OCI-LY1 (cell line): ENCODE data around the gene TCEA3.

Experiments used
- H2AFZ ChIP-seq: fragments of 200-600 bp; sonication (generic), shearing (Covaris generic); 2 replicates; pipeline ENCODE4 v1.6.0; 2014; ENCODE audit warnings: antibody characterized with exemption, mild to moderate bottlenecking, low read length
- H3F3A ChIP-seq: fragments of 200-600 bp; sonication (generic), shearing (Covaris generic); 2 replicates; pipeline ENCODE4 v1.6.0; 2014; ENCODE audit warnings: mild to moderate bottlenecking, antibody characterized with exemption, low read length, moderate library complexity; ENCODE audit not compliant: insufficient read depth
- H3K27ac ChIP-seq: fragments of 200-600 bp; sonication (generic); 2 replicates; pipeline ENCODE4 v1.5.1; 2014; ENCODE audit warnings: low read length, mixed run types, mild to moderate bottlenecking, low read depth; ENCODE audit not compliant: poor library complexity, severe bottlenecking
- H3K27me3 ChIP-seq: fragments of 200-600 bp; sonication (generic); 2 replicates; pipeline ENCODE4 v1.6.0; 2014; ENCODE audit warnings: antibody characterized with exemption, mild to moderate bottlenecking, low read length, moderate library complexity; ENCODE audit not compliant: insufficient read depth
- H3K36me3 ChIP-seq: fragments of 200-600 bp; sonication (generic); 2 replicates; pipeline ENCODE4 v1.6.1; 2014; ENCODE audit warnings: mild to moderate bottlenecking, antibody characterized with exemption, low read length, moderate library complexity, mixed read lengths; ENCODE audit not compliant: insufficient read depth
- H3K4me1 ChIP-seq: fragments of 200-600 bp; sonication (generic); 2 replicates; pipeline ENCODE4 v1.5.1; 2014; ENCODE audit warnings: mild to moderate bottlenecking, low read length, moderate library complexity; ENCODE audit not compliant: insufficient read depth, severe bottlenecking
- H3K4me2 ChIP-seq: fragments of 200-600 bp; sonication (generic), shearing (Covaris generic); 2 replicates; pipeline ENCODE4 v1.6.1; 2014; ENCODE audit warnings: low read length
- H3K4me3 ChIP-seq: fragments of 200-600 bp; sonication (generic); 2 replicates; pipeline ENCODE4 v1.5.1; 2014; ENCODE audit warnings: low read length, low read depth, mild to moderate bottlenecking, mixed read lengths; ENCODE audit not compliant: poor library complexity, severe bottlenecking
- H3K79me2 ChIP-seq: fragments of 200-600 bp; shearing (Covaris generic); 2 replicates; pipeline ENCODE4 v1.6.1; 2016; ENCODE audit warnings: mixed run types, low read length, mixed read lengths; ENCODE audit not compliant: insufficient read depth
- H3K9ac ChIP-seq: fragments of 200-600 bp; sonication (generic), shearing (Covaris generic); 2 replicates; pipeline ENCODE4 v1.6.1; 2014; ENCODE audit warnings: mild to moderate bottlenecking, low read length, mixed read lengths
- H3K9me2 ChIP-seq: fragments of 200-600 bp; sonication (generic), shearing (Covaris generic); 2 replicates; pipeline ENCODE4 v1.6.1; 2014; ENCODE audit warnings: low read depth, mild to moderate bottlenecking, low read length, mixed read lengths
- H3K9me3 ChIP-seq: fragments of 200-600 bp; shearing (Covaris generic); 2 replicates; pipeline ENCODE4 v1.6.1; 2014; ENCODE audit warnings: low read length, mixed read lengths
- H4K20me1 ChIP-seq: fragments of 200-600 bp; sonication (generic), shearing (Covaris generic); 2 replicates; pipeline ENCODE4 v1.6.0; 2016; ENCODE audit warnings: mild to moderate bottlenecking, low read length; ENCODE audit not compliant: insufficient read depth
- CTCF ChIP-seq: fragments of 200-600 bp; sonication (generic), shearing (Covaris generic); IDR thresholded peaks from 2 replicates; pipeline ENCODE4 v1.5.1; 2017; ENCODE audit warnings: mild to moderate bottlenecking, antibody characterized with exemption, low read length, moderate library complexity, mixed read lengths
- EZH2 ChIP-seq: fragments of 200-600 bp; sonication (generic), shearing (Covaris generic); IDR thresholded peaks from 2 replicates; pipeline ENCODE4 v1.8.0; 2017; ENCODE audit warnings: borderline replicate concordance, mixed run types, mild to moderate bottlenecking, antibody characterized with exemption, low read length, moderate library complexity, mixed read lengths

TCEA3 gene

GRCh38 chr1:23423415-23424292 lies 894 bp downstream of the TCEA3 start:
- Histone ChIP-seq H3K9me3 (no peaks in the 10 kb centered on the region), H3K27ac (no peak overlapping the region), H4K20me1 (no peaks in the 10 kb centered on the region), H3K36me3 (no peaks in the 10 kb centered on the region), H3K4me3 (no peak overlapping the region), H3K4me2 (no peak overlapping the region), H3K4me1 (no peaks in the 10 kb centered on the region), H3K27me3 (peaks cover 9% of the 10 kb centered on the region; the same call in 1 of the 2 replicates), H3F3A (no peaks in the 10 kb centered on the region), H2AFZ (no peak overlapping the region), H3K9me2 (no peaks in the 10 kb centered on the region), H3K9ac (no peak overlapping the region), H3K79me2 (no peaks in the 10 kb centered on the region)
- TF ChIP-seq CTCF (no peak), EZH2 (no peak)

GRCh38 chr1:23422941-23423340 lies 1.6 kb downstream of the TCEA3 start:
- no peaks in the 10 kb centered on the region for H3K79me2 ChIP-seq
- H2AFZ ChIP-seq: no peak overlapping the region
- H3K36me3 ChIP-seq: no peaks in the 10 kb centered on the region
- no peak overlapping the region for H3K4me3 ChIP-seq
- no peaks in the 10 kb centered on the region for H3F3A ChIP-seq
- H4K20me1 ChIP-seq: no peaks in the 10 kb centered on the region
- H3K27ac ChIP-seq: no peak overlapping the region
- H3K4me2 ChIP-seq: no peak overlapping the region
- no peak overlapping the region for H3K9ac ChIP-seq
- H3K9me2 ChIP-seq: no peaks in the 10 kb centered on the region
- no peak for TF ChIP-seq EZH2
- TF ChIP-seq CTCF: no peak
- H3K9me3 ChIP-seq: no peaks in the 10 kb centered on the region
- H3K4me1 ChIP-seq: no peaks in the 10 kb centered on the region
- peaks cover 2% of the 10 kb centered on the region; the same call in 1 of the 2 replicates for H3K27me3 ChIP-seq

- H3K9me2 ChIP-seq: no peaks in the 10 kb centered on the region
- H3K4me3 ChIP-seq: no peak overlapping the region
- no peak overlapping the region for H3K27ac ChIP-seq
- no peak overlapping the region for H2AFZ ChIP-seq
- H3K36me3 ChIP-seq: no peaks in the 10 kb centered on the region
- no peaks in the 10 kb centered on the region for H3K4me1 ChIP-seq
- TF ChIP-seq CTCF: no peak
- no peaks in the 10 kb centered on the region for H3K79me2 ChIP-seq
- H4K20me1 ChIP-seq: no peaks in the 10 kb centered on the region
- no peak overlapping the region for H3K9ac ChIP-seq
- H3K9me3 ChIP-seq: no peaks in the 10 kb centered on the region
- H3K27me3 ChIP-seq: no peaks in the 10 kb centered on the region; the same call in 1 of the 2 replicates
- H3K4me2 ChIP-seq: no peak overlapping the region
- H3F3A ChIP-seq: no peaks in the 10 kb centered on the region
These were observed 2.2 kb downstream of the TCEA3 start for GRCh38 chr1:23422241-23422877.
